Tibial artery (tissue), 4 donors: Measurements from ENCODE around the gene KRT32.

Source experiments
- DNase-seq, 2 donors: peaks; one replicate each; pipeline ENCODE4 v3.0.0-alpha.2; 2019
- H3K27ac ChIP-seq, 2 donors: fragments of 200-600 bp; sonication (generic) in 1 of 2; 1 replicate in 1 of 2; 2 replicates in 1 of 2; pipeline ENCODE4 v1.5.1; 2018 to 2019; ENCODE audit warnings: mild to moderate bottlenecking in 1 of 2
- H3K27me3 ChIP-seq, 2 donors: fragments of 200-600 bp; sonication (generic) in 1 of 2; one replicate each; pipeline versions ENCODE4 v1.5.1 to v1.6.0; 2016 to 2019
- H3K36me3 ChIP-seq, 3 donors: fragments of 200-600 bp; sonication (generic) in 2 of 3; one replicate each; pipeline ENCODE4 v1.5.1; 2016 to 2019; ENCODE audit warnings: mild to moderate bottlenecking in 2 of 3
- H3K4me1 ChIP-seq, 4 donors: fragments of 200-600 bp; sonication (generic) in 2 of 4; 1 replicate in 3 of 4; 2 replicates in 1 of 4; pipeline ENCODE4 v1.5.1; 2016 to 2019
- H3K4me3 ChIP-seq, 2 donors: fragments of 200-600 bp; sonication (generic) in 1 of 2; 1 replicate in 1 of 2; 2 replicates in 1 of 2; pipeline ENCODE4 v1.5.1; 2018 to 2019; ENCODE audit warnings: mild to moderate bottlenecking in 2 of 2
- H3K9me3 ChIP-seq, 3 donors: fragments of 200-600 bp; sonication (generic) in 1 of 3; one replicate each; pipeline ENCODE4 v1.5.1; 2016 to 2019
- intact Hi-C: fragments of 100-400 bp; cut with DNase I; formaldehyde crosslinking; loops from one replicate; pipeline ENCODE4 v1.15.0; 2023; ENCODE audit warnings: low total_unique reads
- TF ChIP-seq, protein P1 (sequence below), 2 experiments: fragments of 200-600 bp in 1 of 2; fragments of 450-650 bp in 1 of 2; IDR thresholded peaks; one replicate each; pipeline ENCODE4 v1.5.1; 2017 to 2019; ENCODE audit warnings: antibody characterized with exemption in 2 of 2, mild to moderate bottlenecking in 1 of 2, moderate library complexity in 1 of 2

KRT32 gene

DNA sequence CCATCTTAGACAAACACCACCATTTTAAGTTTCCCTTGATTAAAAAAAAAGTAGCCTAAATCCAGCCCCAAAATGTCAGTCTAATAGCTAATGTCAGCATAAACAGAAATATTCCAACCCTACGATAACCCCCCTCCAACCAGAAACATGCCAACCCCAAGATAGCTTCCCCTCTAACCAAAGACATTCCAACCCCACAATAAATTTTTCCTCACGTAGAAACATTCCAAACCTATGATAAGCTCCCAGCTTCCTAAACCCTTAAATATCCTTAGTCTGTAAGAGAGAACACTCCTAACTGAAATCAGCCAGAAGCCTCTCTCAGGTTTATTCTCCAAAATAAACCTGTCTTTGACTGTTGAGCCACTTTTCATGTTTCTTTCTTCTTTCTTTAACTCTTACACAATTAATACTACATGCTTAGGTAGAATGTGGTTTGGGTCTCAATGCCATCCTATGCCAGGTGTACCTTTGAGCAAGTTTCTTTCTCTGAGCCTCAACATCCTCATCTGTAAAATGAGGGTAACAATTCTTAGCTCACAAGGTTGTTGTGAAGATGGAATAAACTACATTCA lies 15.9 kb downstream of the KRT32 start:
- intact Hi-C loops, result no loop called here
- TF ChIP-seq, protein P1, sequence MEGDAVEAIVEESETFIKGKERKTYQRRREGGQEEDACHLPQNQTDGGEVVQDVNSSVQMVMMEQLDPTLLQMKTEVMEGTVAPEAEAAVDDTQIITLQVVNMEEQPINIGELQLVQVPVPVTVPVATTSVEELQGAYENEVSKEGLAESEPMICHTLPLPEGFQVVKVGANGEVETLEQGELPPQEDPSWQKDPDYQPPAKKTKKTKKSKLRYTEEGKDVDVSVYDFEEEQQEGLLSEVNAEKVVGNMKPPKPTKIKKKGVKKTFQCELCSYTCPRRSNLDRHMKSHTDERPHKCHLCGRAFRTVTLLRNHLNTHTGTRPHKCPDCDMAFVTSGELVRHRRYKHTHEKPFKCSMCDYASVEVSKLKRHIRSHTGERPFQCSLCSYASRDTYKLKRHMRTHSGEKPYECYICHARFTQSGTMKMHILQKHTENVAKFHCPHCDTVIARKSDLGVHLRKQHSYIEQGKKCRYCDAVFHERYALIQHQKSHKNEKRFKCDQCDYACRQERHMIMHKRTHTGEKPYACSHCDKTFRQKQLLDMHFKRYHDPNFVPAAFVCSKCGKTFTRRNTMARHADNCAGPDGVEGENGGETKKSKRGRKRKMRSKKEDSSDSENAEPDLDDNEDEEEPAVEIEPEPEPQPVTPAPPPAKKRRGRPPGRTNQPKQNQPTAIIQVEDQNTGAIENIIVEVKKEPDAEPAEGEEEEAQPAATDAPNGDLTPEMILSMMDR (IDR thresholded peaks at IDR 0.05), result no peak
- Histone ChIP-seq H3K36me3 (no peaks in the 10 kb centered on the region), H3K27me3 (no peaks in the 10 kb centered on the region), H3K27ac (no peak overlapping the region), H3K4me3 (no peak overlapping the region), H3K4me1 (no peaks in the 10 kb centered on the region), H3K9me3 (peaks cover 0 to 10% (median 0%) of the 10 kb centered on the region in 3 donors)
- no peak for DNase-seq

DNA sequence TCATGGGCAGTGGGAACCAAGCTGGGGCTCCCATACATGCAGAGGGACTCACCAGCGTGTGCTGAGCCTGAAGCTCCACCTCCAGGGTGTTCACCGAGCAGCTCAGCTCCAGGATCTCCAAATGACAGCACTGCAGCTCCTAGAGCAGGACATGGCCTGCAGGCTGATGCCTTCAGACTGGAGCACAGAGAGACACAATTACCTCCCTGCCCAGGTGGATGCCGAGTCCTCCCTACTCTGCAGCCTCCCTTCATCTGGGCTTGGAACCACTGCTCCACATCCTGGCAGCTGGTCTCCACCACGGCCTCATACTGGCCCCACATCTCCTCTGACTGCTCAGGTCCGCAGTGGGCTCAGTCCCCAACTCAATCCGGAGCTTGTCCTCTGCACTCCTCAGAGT lies 18.2 kb downstream of the KRT32 start:
- Histone ChIP-seq H3K4me3 (no peak overlapping the region), H3K27me3 (peaks cover 0 to 7% of the 10 kb centered on the region in 2 donors), H3K4me1 (no peaks in the 10 kb centered on the region), H3K9me3 (peaks cover 0 to 10% (median 0%) of the 10 kb centered on the region in 3 donors), H3K27ac (no peak overlapping the region), H3K36me3 (no peaks in the 10 kb centered on the region)
- TF ChIP-seq, protein P1 (IDR thresholded peaks at IDR 0.05), result no peak
- intact Hi-C loops, result no loop called here
- no peak for DNase-seq

DNA sequence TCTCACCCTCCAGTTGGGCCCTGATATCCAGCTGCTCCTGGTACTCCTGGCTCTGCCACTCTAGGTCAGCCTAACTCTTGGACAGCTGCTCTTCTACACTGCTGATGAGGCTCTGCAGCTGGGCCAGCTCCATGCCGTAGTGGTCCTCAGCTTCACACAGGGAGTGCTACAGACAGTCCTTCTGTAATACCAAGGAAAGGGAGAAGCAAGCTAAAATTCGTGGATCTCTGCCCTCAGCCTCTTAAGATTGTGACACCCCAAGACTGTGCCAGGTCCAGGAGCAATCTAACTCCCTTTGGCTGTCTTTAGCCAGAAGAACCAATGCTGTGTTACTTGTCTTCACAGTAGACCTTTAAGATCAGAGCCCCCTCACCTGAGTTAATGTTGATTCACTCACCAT lies 18.7 kb downstream of the KRT32 start:
- Histone ChIP-seq H3K36me3 (no peaks in the 10 kb centered on the region), H3K4me3 (no peak overlapping the region), H3K4me1 (no peaks in the 10 kb centered on the region), H3K27me3 (peaks cover 0 to 7% of the 10 kb centered on the region in 2 donors), H3K9me3 (peaks cover 0 to 10% (median 0%) of the 10 kb centered on the region in 3 donors), H3K27ac (no peak overlapping the region)
- intact Hi-C loops, result no loop called here
- DNase-seq, result no peak
- TF ChIP-seq, protein P1 (IDR thresholded peaks at IDR 0.05), result no peak

DNA sequence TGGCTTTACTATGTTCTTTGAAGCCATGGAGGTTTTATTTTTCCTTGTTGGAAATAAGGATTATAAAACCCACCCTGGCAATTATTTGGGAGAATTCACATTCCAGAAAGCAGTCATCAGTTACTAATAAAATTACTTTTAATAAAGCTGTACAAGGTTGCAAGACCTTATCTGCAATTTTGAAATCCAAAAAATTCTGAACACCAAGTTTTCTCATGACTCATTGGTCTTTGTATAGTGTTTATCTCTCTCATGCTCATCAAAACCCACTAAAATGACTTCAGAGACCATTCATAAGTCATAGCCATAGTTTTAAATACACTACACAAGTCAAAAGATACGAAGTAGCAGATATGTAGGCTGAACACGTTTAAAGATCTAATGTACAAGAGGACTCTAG lies 20.4 kb downstream of the KRT32 start:
- Histone ChIP-seq H3K4me3 (no peak overlapping the region), H3K9me3 (peaks cover 0 to 6% (median 0%) of the 10 kb centered on the region in 3 donors), H3K27ac (no peak overlapping the region), H3K4me1 (no peaks in the 10 kb centered on the region), H3K36me3 (no peaks in the 10 kb centered on the region), H3K27me3 (peaks cover 0 to 7% of the 10 kb centered on the region in 2 donors)
- intact Hi-C loops, result no loop called here
- TF ChIP-seq, protein P1 (IDR thresholded peaks at IDR 0.05), result no peak
- no peak for DNase-seq

DNA sequence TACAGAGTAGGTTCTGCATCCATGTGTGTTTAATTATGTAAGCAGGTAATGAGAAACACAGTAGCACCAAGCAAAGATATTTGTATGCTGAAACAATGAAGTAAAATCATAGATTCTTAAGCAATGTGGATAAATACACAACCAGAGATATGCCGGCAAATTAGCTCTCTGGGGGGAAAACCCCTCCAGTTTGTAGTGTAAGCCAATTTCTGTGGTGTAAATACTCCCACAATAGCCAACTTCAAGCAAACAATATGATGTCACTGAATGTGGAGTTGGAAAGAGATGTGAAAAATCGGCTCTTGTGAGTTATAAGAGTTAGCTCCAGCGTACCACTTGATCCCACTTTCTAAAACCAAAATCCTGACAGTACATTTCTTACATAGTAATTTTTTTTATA lies 22.5 kb downstream of the KRT32 start:
- no peak overlapping the region for H3K27ac ChIP-seq
- no peak overlapping the region for H3K4me3 ChIP-seq
- peaks cover 0 to 9% of the 10 kb centered on the region in 2 donors for H3K27me3 ChIP-seq
- TF ChIP-seq, protein P1 (IDR thresholded peaks at IDR 0.05), result no peak
- H3K9me3 ChIP-seq, result no peaks in the 10 kb centered on the region
- H3K4me1 ChIP-seq, result no peaks in the 10 kb centered on the region
- no peak for DNase-seq
- intact Hi-C loops, result no loop called here
- no peaks in the 10 kb centered on the region for H3K36me3 ChIP-seq

DNA sequence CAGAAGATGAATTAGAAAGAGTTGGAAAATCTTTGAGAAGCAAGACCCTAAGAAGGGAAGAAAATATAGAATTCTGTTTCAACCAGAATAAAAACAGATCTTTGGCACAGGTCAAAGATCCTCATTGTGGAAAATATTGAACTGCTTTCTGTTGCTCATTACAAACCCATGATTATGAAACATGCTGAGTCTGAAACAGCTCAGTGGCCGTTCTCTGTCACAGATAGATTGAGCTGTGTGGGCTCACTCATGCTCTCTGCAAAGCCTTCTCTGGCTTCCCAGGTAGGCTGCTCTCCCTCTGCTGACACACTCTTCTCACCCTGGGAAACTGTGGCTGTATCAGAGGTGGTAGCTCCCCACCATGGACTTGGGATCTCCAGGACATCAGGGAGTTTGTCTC lies 23.0 kb downstream of the KRT32 start:
- Histone ChIP-seq H3K27me3 (peaks cover 0 to 9% of the 10 kb centered on the region in 2 donors), H3K4me3 (no peak overlapping the region), H3K27ac (no peak overlapping the region), H3K36me3 (no peaks in the 10 kb centered on the region), H3K9me3 (no peaks in the 10 kb centered on the region), H3K4me1 (no peaks in the 10 kb centered on the region)
- no peak for DNase-seq
- TF ChIP-seq, protein P1 (IDR thresholded peaks at IDR 0.05), result no peak
- intact Hi-C loops, result no loop called here
